Spleen (tissue), 7 donors: Measurements from ENCODE around the gene LCE7A.

ENCODE experiments used
- CTCF ChIP-seq, 11 experiments: fragments of 200-600 bp in 7 of 11; fragments of 450-650 bp in 4 of 11; sonication (generic) in 4 of 11; IDR thresholded peaks in 8 of 11; conservative IDR thresholded peaks in 3 of 11; 1 replicate in 7 of 11; 2 replicates in 4 of 11; pipeline versions ENCODE4 v1.4.0 to v1.8.0; 2016 to 2021; ENCODE audit warnings: antibody characterized with exemption in 11 of 11, inconsistent platforms in 4 of 11, mild to moderate bottlenecking in 1 of 11
- POLR2A ChIP-seq, 3 donors: fragments of 450-650 bp; IDR thresholded peaks; one replicate each; pipeline ENCODE4 v1.5.1; 2017; ENCODE audit warnings: antibody characterized with exemption in 3 of 3, mild to moderate bottlenecking in 1 of 3
- POLR2AphosphoS5 ChIP-seq, 3 donors: sonication (generic); formaldehyde crosslinking; IDR thresholded peaks; one replicate each; pipeline ENCODE4 v1.5.1; 2017; ENCODE audit warnings: antibody characterized with exemption in 3 of 3
- donor health status: DM: no; HTN: no; CAD: no; lungs with moderate emphysema.
- donor health status: DM: no; HTN: no; CAD: no.
- donor health status: DM: no; HTN: no; CAD: no.

GRCh38 chr1:152886085-152886484 lies 26.3 kb downstream of the LCE7A start:
- TF ChIP-seq CTCF (IDR thresholded peaks at IDR 0.05 in 8 of 11, conservative IDR thresholded peaks at IDR 0.05 in 3 of 11) (no peak), POLR2AphosphoS5 (IDR thresholded peaks at IDR 0.05) (no peak), POLR2A (IDR thresholded peaks at IDR 0.05) (no peak)
